Measurements from ENCODE around the gene SYNPO2.

SYNPO2 gene

DNA sequence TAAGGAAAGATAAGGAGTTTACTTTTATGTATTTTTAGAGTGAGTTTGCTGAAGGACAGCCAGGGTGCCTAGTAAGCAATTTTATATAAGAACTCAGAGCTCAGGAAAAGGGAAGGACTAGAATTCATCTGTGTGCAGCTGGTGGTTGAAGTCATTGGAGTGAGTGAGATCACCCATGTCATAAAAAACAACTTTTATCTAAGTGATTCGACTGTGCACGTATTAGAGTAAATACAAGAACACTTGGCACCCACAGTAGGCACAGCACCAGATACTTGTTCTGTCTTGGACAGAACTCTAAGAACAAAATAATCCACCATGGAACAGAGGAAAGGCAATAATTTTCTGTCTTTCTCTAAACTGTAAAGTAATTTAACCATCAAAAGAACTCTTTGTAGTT is 31.6 kb downstream of the SYNPO2 start:
- TF ChIP-seq, protein P1, sequence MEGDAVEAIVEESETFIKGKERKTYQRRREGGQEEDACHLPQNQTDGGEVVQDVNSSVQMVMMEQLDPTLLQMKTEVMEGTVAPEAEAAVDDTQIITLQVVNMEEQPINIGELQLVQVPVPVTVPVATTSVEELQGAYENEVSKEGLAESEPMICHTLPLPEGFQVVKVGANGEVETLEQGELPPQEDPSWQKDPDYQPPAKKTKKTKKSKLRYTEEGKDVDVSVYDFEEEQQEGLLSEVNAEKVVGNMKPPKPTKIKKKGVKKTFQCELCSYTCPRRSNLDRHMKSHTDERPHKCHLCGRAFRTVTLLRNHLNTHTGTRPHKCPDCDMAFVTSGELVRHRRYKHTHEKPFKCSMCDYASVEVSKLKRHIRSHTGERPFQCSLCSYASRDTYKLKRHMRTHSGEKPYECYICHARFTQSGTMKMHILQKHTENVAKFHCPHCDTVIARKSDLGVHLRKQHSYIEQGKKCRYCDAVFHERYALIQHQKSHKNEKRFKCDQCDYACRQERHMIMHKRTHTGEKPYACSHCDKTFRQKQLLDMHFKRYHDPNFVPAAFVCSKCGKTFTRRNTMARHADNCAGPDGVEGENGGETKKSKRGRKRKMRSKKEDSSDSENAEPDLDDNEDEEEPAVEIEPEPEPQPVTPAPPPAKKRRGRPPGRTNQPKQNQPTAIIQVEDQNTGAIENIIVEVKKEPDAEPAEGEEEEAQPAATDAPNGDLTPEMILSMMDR (IDR thresholded peaks at IDR 0.05; ENCODE audit: low read depth, low read length, missing control alignments) = no peak
- in situ Hi-C loops (cut with HindIII; ENCODE audit: low sequenced_read_pairs) = no loop called here
- DNase-seq (ENCODE audit: low read depth) = no peak
- no peak overlapping the region for H3K4me3 ChIP-seq (ENCODE audit: low read depth, low read length)

DNA sequence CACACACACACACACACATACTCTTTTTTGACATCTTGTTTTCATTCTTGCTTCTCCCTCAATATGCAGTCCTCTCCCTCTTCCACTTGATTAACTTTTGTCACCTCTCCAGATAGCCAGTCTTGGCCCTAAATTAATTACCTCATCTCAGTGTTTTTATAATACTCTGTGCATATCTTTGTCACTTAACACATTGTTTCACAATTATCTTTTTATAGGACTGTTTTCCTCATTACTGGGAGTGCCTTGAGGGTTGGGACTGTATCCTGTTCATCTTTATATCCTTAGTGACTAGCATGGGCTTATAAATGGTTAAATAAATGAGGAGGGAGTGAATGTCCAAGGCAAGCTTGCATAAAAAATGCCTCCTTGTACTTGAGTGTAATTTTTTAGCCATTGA is 33.1 kb downstream of the SYNPO2 start:
- DNase-seq (ENCODE audit: low read depth) = no peak
- in situ Hi-C loops (cut with HindIII; ENCODE audit: low sequenced_read_pairs) = no loop called here
- H3K4me3 ChIP-seq (ENCODE audit: low read depth, low read length) = no peak overlapping the region
- TF ChIP-seq, protein P1 (IDR thresholded peaks at IDR 0.05; ENCODE audit: low read depth, low read length, missing control alignments) = no peak

DNA sequence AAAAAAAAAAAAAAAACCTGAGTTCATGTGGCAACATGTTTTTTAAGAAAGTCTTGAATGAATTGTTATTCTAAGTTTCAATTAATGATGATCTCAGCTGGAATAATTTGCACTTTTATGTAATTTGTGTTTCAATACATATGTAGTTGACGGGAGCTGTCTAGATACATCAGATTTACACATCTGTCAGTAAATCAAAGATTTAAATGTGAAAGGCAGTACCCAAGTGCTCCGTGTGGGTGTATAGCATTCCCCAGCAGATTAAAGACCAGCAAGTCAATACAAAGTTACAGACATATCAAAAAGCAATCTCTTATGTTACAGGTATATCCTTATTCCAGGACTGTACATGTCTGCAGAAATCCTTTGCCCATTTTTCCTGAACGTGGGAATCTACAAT is 35.2 kb downstream of the SYNPO2 start:
- H3K4me3 ChIP-seq (ENCODE audit: low read depth, low read length) = no peak overlapping the region
- TF ChIP-seq, protein P1 (IDR thresholded peaks at IDR 0.05; ENCODE audit: low read depth, low read length, missing control alignments) = no peak
- no peak for DNase-seq (ENCODE audit: low read depth)
- in situ Hi-C loops (cut with HindIII; ENCODE audit: low sequenced_read_pairs) = no loop called here

DNA sequence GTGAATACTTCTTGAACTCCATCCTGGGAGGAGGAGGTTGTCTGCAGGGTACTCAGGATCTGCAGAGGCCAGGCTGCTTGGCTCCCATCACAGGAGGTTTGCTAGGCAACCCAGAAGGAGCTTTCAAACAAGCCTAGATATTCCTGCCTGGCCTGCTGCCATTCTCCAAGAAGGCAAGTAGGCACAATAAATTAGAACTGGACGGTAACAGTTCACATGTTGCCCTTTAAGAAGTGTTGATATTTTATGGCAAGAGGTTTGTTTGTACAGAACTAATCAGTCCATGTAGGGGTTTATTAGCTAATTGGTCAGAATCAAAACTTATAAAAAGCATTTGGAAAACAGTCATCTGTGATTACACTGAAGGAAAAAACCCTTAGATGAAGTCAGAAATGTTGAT is 39.3 kb downstream of the SYNPO2 start:
- H3K4me3 ChIP-seq (ENCODE audit: low read depth, low read length) = no peak overlapping the region
- DNase-seq (ENCODE audit: low read depth) = no peak
- in situ Hi-C loops (cut with HindIII; ENCODE audit: low sequenced_read_pairs) = no loop called here
- TF ChIP-seq, protein P1 (IDR thresholded peaks at IDR 0.05; ENCODE audit: low read depth, low read length, missing control alignments) = no peak

DNA sequence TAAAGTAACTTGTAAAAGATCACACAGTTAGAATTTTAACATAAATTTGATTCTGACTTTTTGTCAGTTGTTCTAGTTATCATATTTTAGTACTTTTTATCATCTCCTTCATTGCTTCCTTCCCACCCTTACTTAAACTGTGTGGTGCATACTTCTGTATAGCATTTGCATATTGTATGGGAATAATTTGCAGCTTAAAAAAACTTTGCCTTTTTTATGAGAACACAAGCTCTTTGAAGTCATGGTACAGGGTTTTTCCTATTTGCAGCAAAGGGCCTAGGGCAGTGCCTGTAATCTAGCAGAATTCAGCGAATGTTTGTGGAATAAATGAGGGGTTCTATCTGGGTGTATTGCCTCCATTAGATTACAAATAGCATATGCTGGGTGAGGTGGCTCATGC is 41.6 kb downstream of the SYNPO2 start:
- no peak overlapping the region for H3K4me3 ChIP-seq (ENCODE audit: low read depth, low read length)
- no peak for DNase-seq (ENCODE audit: low read depth)
- in situ Hi-C loops (cut with HindIII; ENCODE audit: low sequenced_read_pairs) = no loop called here
- TF ChIP-seq, protein P1 (IDR thresholded peaks at IDR 0.05; ENCODE audit: low read depth, low read length, missing control alignments) = no peak

DNA sequence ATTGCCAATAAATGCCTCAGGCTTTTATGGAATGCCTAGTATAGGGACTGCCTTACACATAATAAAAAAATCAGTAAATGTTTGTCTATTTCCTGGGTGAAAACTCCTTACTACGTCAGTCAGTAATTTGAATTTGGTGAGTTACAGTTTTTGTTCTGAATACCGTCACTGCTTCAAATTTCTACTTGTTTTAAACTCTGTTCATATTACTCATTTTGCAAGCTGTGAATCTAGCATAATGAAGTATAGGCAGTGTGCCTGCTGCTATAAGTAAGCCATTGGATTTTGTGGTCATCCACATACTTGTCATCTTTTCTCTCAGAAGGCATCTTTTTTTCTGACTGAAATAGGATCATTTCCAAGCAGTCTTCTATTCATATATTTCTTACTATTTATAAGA is 43.1 kb downstream of the SYNPO2 start:
- in situ Hi-C loops (cut with HindIII; ENCODE audit: low sequenced_read_pairs) = no loop called here
- DNase-seq (ENCODE audit: low read depth) = no peak
- TF ChIP-seq, protein P1 (IDR thresholded peaks at IDR 0.05; ENCODE audit: low read depth, low read length, missing control alignments) = no peak
- H3K4me3 ChIP-seq (ENCODE audit: low read depth, low read length) = no peak overlapping the region

DNA sequence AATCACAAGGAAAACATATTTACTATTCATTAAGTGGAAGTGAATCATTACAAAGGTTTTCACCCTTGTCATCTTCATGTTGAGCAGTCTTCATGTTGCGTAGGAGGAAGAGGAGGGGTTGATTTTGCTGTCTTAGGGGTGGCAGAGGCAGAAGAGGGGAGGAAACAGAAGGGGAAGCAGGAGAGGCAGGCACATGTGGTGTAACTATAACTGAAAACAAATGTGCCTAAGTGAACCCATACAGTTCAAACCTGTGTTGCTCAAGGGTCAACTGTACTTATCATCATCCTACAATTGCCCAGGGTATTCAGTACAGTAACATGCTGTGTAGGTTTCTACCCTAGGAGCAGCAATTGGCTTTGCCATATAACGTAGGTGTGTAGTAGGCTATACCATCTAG is 47.2 kb downstream of the SYNPO2 start:
- no peak for DNase-seq (ENCODE audit: low read depth)
- no peak overlapping the region for H3K4me3 ChIP-seq (ENCODE audit: low read depth, low read length)
- TF ChIP-seq, protein P1 (IDR thresholded peaks at IDR 0.05; ENCODE audit: low read depth, low read length, missing control alignments) = no peak
- in situ Hi-C loops (cut with HindIII; ENCODE audit: low sequenced_read_pairs) = no loop called here
